Left ventricle myocardium inferior (tissue), 1 donor: Measurements from ENCODE around the gene DCLK3. TPM values are rescaled to one million over a fixed set of nuclear protein-coding genes. Genes with fewer than 3 reads are reported as not detected.
A peak's percentile ranks its signal among the peaks of the same experiment; 100 is the strongest.

ENCODE experiments used
- DNase-seq: peaks from one replicate; pipeline ENCODE4 v3.0.0-alpha.2; 2020
- H3K27ac ChIP-seq: fragments of 200-600 bp; replicated peaks from 2 replicates; pipeline ENCODE4 v1.8.0; 2021
- H3K27me3 ChIP-seq: fragments of 200-600 bp; 2 replicates; pipeline ENCODE4 v1.8.0; 2021; ENCODE audit warnings: low read depth
- H3K36me3 ChIP-seq: fragments of 200-600 bp; 2 replicates; pipeline ENCODE4 v1.8.0; 2021
- H3K4me1 ChIP-seq: fragments of 200-600 bp; 2 replicates; pipeline ENCODE4 v1.8.0; 2021
- H3K4me3 ChIP-seq: fragments of 200-600 bp; 2 replicates; pipeline ENCODE4 v1.8.0; 2021; ENCODE audit warnings: mild to moderate bottlenecking, moderate library complexity
- H3K9me3 ChIP-seq: fragments of 200-600 bp; replicated peaks from 2 replicates; pipeline ENCODE4 v1.8.0; 2021
- intact Hi-C: fragments of 100-400 bp; cut with micrococcal nuclease; formaldehyde crosslinking; loops from one replicate; pipeline ENCODE4 v1.11.0; 2022
- total RNA-seq: library from RNA; stranded (reverse); fragmentation: NEBNext Ultra II Directional; extraction: Animal tissue kit (Norgen Biotek cat#: 25700); gene quantifications from one replicate; pipeline ENCODE4 v1.2.1, GENCODE V29; 2021
- TF ChIP-seq, protein P1 (sequence below): fragments of 200-600 bp; IDR thresholded peaks from 2 replicates; pipeline ENCODE4 v1.8.0; 2021; ENCODE audit warnings: antibody characterized with exemption, mild to moderate bottlenecking, borderline replicate concordance
- donor health status: DM: no; HTN: yes; CAD: no; lungs with severe emphysema.

DCLK3 gene
- total RNA-seq, 1 donor from 2014 or later = 0.16 TPM

DNA sequence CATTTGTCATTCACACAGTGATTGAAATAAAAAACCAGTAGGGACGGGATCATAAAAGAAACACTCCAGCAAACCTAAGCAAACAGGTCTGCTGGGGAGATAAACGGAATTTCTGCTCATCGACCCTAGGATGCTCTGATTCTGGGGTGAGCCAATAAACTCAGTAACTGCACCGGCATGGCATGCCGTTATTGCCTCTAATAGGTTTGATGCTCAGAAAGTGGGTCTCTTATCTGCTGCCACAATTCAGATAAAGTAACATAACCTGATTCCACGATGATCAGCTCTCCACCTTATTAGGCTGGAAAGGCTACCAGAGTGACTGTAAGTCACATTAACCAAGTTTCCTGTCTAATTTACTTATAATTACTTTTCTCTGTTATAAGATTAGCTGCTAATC is 19.6 kb downstream of the DCLK3 start:
- intact Hi-C loops = no loop called here
- DNase-seq = no peak
- TF ChIP-seq, protein P1, sequence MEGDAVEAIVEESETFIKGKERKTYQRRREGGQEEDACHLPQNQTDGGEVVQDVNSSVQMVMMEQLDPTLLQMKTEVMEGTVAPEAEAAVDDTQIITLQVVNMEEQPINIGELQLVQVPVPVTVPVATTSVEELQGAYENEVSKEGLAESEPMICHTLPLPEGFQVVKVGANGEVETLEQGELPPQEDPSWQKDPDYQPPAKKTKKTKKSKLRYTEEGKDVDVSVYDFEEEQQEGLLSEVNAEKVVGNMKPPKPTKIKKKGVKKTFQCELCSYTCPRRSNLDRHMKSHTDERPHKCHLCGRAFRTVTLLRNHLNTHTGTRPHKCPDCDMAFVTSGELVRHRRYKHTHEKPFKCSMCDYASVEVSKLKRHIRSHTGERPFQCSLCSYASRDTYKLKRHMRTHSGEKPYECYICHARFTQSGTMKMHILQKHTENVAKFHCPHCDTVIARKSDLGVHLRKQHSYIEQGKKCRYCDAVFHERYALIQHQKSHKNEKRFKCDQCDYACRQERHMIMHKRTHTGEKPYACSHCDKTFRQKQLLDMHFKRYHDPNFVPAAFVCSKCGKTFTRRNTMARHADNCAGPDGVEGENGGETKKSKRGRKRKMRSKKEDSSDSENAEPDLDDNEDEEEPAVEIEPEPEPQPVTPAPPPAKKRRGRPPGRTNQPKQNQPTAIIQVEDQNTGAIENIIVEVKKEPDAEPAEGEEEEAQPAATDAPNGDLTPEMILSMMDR = no peak
- Histone ChIP-seq H3K27me3 (no peaks in the 10 kb centered on the region), H3K4me1 (no peaks in the 10 kb centered on the region), H3K27ac (no peak overlapping the region), H3K9me3 (no peaks in the 10 kb centered on the region), H3K4me3 (no peak overlapping the region), H3K36me3 (no peaks in the 10 kb centered on the region)

DNA sequence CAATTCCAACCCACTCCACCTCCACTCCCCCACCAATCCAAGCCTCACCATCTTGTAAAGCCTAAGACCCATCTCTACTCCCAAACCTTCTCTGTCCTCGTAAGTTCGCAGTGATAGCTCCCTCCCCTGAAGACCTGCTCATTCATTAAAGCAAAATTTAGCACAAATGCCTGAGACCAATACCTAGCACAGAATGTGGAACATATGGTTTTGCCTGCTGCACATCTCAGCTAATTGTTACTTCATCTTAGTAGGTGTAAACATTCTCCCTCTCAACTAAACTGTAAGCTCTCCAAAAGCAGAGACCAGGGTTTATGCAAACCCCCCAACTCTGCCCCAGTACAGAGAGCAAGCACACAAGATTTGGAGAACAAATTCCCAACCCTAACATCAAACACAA is 20.5 kb downstream of the DCLK3 start:
- H3K27me3 ChIP-seq = no peaks in the 10 kb centered on the region
- no peak overlapping the region for H3K27ac ChIP-seq
- H3K9me3 ChIP-seq = no peaks in the 10 kb centered on the region
- no peaks in the 10 kb centered on the region for H3K36me3 ChIP-seq
- H3K4me3 ChIP-seq = no peak overlapping the region
- no peak for DNase-seq
- TF ChIP-seq, protein P1 = no peak
- intact Hi-C loops = no loop called here
- peaks cover 6% of the 10 kb centered on the region for H3K4me1 ChIP-seq

DNA sequence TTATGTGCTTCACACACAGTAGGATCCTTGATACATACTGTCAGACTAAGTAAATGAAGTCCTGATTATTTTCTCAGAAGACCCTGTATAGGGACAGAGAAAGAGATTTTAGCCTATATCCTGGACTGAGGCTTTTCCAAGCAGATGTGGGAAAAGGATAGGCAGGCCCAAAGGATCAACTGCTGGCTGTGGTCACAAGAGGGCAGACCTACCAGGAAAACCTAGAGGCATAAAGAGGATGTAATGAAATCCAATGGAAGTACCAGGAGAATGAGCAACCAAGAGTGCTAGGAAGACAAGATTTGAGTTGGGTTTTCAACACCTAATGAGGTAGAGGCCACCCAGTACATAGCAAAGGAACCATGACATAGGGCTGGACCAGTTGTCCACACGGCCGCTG is 23.1 kb downstream of the DCLK3 start:
- no peaks in the 10 kb centered on the region for H3K27me3 ChIP-seq
- intact Hi-C loops = no loop called here
- no peak overlapping the region for H3K4me3 ChIP-seq
- H3K36me3 ChIP-seq = no peaks in the 10 kb centered on the region
- TF ChIP-seq, protein P1 = peak; percentile 36
- H3K27ac ChIP-seq = no peak overlapping the region
- no peaks in the 10 kb centered on the region for H3K9me3 ChIP-seq
- H3K4me1 ChIP-seq = peaks cover 18% of the 10 kb centered on the region
- DNase-seq = no peak

- Histone ChIP-seq H3K9me3 (no peaks in the 10 kb centered on the region), H3K4me1 (peaks cover 18% of the 10 kb centered on the region), H3K27me3 (no peaks in the 10 kb centered on the region), H3K4me3 (no peak overlapping the region), H3K36me3 (no peaks in the 10 kb centered on the region), H3K27ac (no peak overlapping the region)
- intact Hi-C loops = no loop called here
- DNase-seq = no peak
- TF ChIP-seq, protein P1 = no peak
Observed at GRCh38 chr3:36740787-36741186, 23.6 kb downstream of the DCLK3 start.

GRCh38 chr3:36738702-36739101 is 25.7 kb downstream of the DCLK3 start:
- Histone ChIP-seq H3K27me3 (no peaks in the 10 kb centered on the region), H3K4me3 (no peak overlapping the region), H3K36me3 (no peaks in the 10 kb centered on the region), H3K4me1 (peaks cover 18% of the 10 kb centered on the region), H3K9me3 (no peaks in the 10 kb centered on the region), H3K27ac (peak overlapping the region; percentile 60)
- TF ChIP-seq, protein P1 = no peak
- peak; percentile 82 for DNase-seq
- intact Hi-C loops = no loop called here

GRCh38 chr3:36736301-36736700 is 28.1 kb downstream of the DCLK3 start:
- no peak overlapping the region for H3K27ac ChIP-seq
- TF ChIP-seq, protein P1 = no peak
- no peaks in the 10 kb centered on the region for H3K36me3 ChIP-seq
- H3K9me3 ChIP-seq = no peaks in the 10 kb centered on the region
- no peak overlapping the region for H3K4me3 ChIP-seq
- H3K4me1 ChIP-seq = peaks cover 27% of the 10 kb centered on the region
- DNase-seq = no peak
- intact Hi-C loops = no loop called here
- H3K27me3 ChIP-seq = no peaks in the 10 kb centered on the region
